Bronchial epithelial cell (primary cell): ENCODE data around the gene ABCC11. TPM values are rescaled to one million over a fixed set of nuclear protein-coding genes. Genes with fewer than 3 reads are reported as not detected.
"Not testable (repeated sequence)": the region's sequence is repeated elsewhere in the genome, so short reads cannot be mapped to it uniquely, and the experiment has no call there.

Experiments
- DNase-seq: peaks from one replicate; pipeline ENCODE4 v3.0.0-alpha.2; 2010; ENCODE audit warnings: low read depth
- FAIRE-seq: peaks from 2 replicates; lab custom pipeline; 2011; peaks lifted over from hg19 to GRCh38; lab: Jason Lieb, UNC
- H3K27me3 ChIP-seq: 2 replicates; pipeline ENCODE4 v1.5.1; 2011; ENCODE audit warnings: low read length; ENCODE audit not compliant: control insufficient read depth, insufficient read depth
- H3K36me3 ChIP-seq: 2 replicates; pipeline ENCODE4 v1.5.1; 2011; ENCODE audit warnings: low read length; ENCODE audit not compliant: control insufficient read depth, insufficient read depth
- H3K4me3 ChIP-seq: 2 replicates; pipeline ENCODE4 v1.5.1; 2011; ENCODE audit warnings: mild to moderate bottlenecking, low read depth, low read length, control low read depth
- total RNA-seq: library from RNA; depleted of rRNA; stranded (reverse); fragments of >200 nt; gene quantifications from 2 replicates; pipeline ENCODE4 v1.2.1, GENCODE V29; 2014
- TF ChIP-seq, protein P1 (sequence below): IDR thresholded peaks from 2 replicates; pipeline ENCODE4 v1.5.1; 2011; ENCODE audit warnings: mild to moderate bottlenecking, moderate library complexity, low read length, control low read depth, inconsistent platforms; ENCODE audit not compliant: insufficient read depth, severe bottlenecking

The ABCC11 gene
- total RNA-seq, 1 donor from 2014 or later = 0.26 TPM

DNA sequence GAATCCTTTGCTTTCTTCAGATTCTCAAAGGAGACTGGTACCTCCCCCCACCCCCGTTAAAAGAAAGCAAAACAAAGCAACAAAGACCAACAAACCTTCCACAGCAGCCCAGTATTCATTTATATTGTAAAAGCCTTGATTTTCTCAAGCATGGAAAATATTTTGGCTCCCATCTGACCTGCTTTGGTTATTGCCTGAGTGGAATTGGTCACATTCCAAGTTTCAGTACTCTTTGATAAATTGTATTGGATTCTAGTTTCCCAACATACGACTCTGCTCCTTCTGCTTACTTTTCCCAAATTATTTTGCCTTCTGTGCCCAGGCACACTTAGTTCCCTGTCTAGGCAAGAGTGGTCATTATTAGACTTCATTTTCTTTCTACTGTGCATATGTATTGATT is 1.3 kb downstream of the ABCC11 start:
- Histone ChIP-seq H3K4me3 (no peak overlapping the region), H3K27me3 (no peaks in the 10 kb centered on the region), H3K36me3 (no peaks in the 10 kb centered on the region)
- DNase-seq = no peak
- TF ChIP-seq, protein P1, sequence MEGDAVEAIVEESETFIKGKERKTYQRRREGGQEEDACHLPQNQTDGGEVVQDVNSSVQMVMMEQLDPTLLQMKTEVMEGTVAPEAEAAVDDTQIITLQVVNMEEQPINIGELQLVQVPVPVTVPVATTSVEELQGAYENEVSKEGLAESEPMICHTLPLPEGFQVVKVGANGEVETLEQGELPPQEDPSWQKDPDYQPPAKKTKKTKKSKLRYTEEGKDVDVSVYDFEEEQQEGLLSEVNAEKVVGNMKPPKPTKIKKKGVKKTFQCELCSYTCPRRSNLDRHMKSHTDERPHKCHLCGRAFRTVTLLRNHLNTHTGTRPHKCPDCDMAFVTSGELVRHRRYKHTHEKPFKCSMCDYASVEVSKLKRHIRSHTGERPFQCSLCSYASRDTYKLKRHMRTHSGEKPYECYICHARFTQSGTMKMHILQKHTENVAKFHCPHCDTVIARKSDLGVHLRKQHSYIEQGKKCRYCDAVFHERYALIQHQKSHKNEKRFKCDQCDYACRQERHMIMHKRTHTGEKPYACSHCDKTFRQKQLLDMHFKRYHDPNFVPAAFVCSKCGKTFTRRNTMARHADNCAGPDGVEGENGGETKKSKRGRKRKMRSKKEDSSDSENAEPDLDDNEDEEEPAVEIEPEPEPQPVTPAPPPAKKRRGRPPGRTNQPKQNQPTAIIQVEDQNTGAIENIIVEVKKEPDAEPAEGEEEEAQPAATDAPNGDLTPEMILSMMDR = no peak
- FAIRE-seq = no peak

DNA sequence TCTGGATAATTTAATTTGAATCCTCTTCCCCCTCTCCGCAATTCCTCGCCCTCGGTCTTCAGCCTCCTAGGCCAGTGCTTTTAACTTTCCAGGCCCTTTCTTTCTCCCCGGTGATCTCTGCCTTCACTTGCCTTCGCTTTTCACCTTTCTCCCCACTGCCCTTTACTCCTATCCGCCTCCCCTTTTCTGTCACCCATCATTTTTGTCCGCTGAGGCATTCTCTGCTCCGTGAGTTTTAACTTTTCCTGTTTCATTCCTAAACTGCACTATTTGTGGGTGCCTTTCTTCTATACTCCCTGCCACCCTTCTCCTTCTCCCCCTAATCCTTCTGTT is 2.5 kb downstream of the ABCC11 start:
- no peak for FAIRE-seq

DNA sequence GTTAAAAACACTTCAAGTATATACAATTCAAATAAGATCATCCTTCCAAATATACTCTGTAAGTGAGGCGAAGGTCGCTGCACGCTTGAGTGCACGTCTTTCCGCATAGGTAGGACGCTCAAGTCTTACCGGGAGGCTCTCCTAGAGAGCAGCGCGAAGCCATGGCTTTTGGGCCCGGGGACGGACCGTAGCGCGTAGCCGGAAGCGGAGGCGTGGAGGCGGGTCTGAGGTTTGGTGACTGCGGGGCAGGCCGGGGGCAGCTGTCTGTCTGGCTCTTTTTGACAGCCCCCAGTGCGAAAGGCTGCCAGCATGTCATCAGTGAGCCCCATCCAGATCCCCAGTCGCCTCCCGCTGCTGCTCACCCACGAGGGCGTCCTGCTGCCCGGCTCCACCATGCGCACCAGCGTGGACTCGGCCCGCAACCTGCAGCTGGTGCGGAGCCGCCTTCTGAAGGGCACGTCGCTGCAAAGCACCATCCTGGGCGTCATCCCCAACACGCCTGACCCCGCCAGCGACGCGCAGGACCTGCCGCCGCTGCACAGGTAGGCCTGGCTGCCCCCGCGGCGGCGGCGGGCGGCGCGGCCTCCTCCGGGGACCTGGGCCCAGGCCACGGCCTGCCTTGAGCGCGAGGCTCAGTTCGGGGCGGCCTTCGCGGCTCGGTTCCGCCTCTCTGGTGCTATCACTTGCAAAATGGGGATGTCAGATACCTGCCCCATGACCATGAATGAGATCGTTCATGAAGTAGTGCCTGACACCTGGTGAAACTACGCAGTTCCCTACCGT is 3.1 kb downstream of the ABCC11 start, which contains the start of gene LONP2:
Gene LONP2, plus strand, starts transcription at position 221 of the 783 bp plus-strand sequence. Its CDS starts 89 bp downstream, at position 310.
- no peak for FAIRE-seq
- DNase-seq = peak; percentile 87
- peak within 1 kb of the TSS; percentile 92 for H3K4me3 ChIP-seq
- no peaks in the 10 kb centered on the region for H3K27me3 ChIP-seq
- H3K36me3 ChIP-seq = no peaks in the 10 kb centered on the region
- TF ChIP-seq, protein P1 = no peak

More for the DNA sequence above, 2.5 kb downstream of the ABCC11 start:
- TF ChIP-seq, protein P1 = no peak
- Histone ChIP-seq H3K36me3 (no peaks in the 10 kb centered on the region), H3K4me3 (peak overlapping the region; percentile 92), H3K27me3 (no peaks in the 10 kb centered on the region)
- no peak for DNase-seq

DNA sequence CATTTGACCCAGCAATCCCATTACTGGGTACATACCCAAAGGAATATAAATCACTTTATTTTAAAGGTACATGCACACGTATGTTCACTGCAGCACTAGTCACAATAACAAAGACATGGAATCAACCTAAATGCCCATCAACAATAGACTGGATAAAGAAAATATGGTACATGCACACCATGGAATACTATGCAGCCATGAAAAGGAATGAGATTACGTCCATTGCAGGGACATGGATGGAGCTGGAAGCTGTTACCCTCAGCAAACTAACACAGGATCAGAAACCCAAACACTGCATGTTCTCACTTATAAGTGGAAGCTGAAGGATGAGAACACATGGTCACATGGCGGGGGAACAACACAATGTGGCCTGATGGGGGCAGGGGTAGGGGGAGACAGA is 7.2 kb downstream of the ABCC11 start:
- H3K36me3 ChIP-seq, FAIRE-seq, H3K27me3 ChIP-seq, DNase-seq, H3K4me3 ChIP-seq: not testable (repeated sequence)

DNA sequence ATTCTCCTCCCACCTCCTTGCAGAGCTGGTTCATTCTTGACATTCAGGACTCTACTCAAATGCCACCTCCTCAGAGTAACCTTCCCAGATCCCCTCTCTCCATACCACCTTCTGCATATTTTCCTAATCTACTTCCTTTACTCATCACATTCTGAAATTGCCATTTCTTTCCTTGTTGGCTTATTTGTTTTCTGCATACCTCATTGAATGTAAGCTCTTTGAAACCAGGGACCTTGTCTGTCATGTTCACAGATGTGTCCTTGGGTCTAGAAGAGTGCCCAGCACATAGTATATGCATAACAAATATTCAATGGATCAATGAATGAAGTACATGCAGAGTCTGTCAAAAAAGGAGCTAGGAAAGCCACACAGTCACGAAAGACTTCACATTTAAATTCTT is 11.1 kb downstream of the ABCC11 start:
- Histone ChIP-seq H3K4me3 (no peak overlapping the region), H3K36me3 (no peaks in the 10 kb centered on the region), H3K27me3 (no peaks in the 10 kb centered on the region)
- no peak for DNase-seq
- TF ChIP-seq, protein P1 = no peak
- no peak for FAIRE-seq

DNA sequence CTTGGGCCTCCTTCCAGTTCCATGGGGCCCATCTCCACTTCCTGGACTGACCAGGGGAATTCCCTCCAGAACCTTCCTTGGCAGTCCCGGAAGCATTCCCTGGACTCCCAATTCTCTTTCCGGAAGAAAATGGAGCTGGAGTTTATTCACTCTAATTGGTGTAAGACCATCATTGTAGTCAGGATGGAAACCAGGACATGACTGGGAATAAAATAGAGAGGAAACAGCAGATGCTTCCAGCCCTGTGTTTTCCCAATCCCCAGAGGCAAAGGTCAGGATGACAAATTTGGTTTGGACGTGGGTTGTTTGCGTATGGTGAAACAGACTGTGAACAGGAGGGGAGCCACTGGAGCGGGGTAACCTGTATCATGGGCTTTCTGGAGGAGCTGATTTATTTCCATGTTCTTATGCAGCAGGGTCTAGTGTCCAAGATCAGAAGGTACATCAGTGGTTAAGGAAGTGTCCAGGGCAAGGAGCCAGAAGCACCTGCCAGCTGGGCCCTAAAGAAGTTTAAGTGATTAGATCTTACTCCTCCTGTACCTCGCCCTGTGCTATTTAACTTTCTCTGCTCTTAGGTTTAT is 11.7 kb downstream of the ABCC11 start:
- DNase-seq (no peak), FAIRE-seq (no peak)
- TF ChIP-seq, protein P1 = no peak
- Histone ChIP-seq H3K36me3 (no peaks in the 10 kb centered on the region), H3K27me3 (no peaks in the 10 kb centered on the region), H3K4me3 (no peak overlapping the region)
